GM21390 (cell line): Measurements from ENCODE around the gene EVX2.

Experiments
- ATAC-seq: cut with Tn5 transposase; IDR thresholded peaks from one replicate; pipeline ENCODE4 v1.9.1; 2021; ENCODE audit not compliant: unreplicated experiment

Gene EVX2

GRCh38 chr2:176122052-176122682, 38.4 kb upstream of the EVX2 start:
- no peak for ATAC-seq

DNA sequence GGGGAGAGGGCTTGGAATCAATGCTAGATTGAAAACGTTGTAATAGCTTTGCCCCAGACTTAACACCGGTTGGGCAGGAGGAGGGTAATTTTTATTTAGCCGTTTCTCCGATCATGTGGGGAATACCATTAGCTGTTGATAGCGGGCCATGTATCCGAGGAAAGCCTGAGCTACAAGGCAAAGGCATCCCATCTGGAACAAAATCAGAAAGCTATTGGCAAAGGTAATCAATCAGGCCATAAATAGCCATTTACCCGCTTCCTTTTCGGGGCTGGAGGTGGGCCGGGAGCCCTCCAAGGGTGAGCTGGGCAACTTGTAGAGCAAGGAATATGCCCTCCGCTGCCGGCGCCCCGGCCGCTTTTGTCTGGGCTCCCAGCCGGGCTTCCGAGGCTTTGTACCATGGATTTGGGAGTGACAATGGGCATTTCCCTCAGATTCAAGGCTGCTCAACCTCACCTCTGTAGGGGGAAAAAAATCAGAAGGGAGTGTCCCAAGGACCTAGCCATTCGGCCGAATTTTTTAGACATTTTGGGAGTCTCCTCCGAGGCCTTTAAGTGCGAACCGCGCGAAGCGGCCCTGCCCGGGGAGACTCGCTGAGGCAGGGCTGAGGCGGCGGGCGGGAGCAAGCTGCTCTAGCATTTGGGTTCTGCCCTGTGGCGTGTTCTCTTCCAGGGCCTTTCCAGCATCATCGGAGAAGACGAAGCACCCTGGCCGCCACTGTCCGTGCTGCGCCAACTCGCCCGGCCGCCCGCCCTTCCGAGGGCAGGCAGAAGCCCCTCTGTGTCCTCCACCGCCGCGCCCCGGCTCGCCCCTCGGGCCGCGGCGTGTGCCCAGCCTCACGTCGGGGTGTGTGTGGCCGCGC, 37.7 kb upstream of the EVX2 start:
- ATAC-seq: no peak

DNA sequence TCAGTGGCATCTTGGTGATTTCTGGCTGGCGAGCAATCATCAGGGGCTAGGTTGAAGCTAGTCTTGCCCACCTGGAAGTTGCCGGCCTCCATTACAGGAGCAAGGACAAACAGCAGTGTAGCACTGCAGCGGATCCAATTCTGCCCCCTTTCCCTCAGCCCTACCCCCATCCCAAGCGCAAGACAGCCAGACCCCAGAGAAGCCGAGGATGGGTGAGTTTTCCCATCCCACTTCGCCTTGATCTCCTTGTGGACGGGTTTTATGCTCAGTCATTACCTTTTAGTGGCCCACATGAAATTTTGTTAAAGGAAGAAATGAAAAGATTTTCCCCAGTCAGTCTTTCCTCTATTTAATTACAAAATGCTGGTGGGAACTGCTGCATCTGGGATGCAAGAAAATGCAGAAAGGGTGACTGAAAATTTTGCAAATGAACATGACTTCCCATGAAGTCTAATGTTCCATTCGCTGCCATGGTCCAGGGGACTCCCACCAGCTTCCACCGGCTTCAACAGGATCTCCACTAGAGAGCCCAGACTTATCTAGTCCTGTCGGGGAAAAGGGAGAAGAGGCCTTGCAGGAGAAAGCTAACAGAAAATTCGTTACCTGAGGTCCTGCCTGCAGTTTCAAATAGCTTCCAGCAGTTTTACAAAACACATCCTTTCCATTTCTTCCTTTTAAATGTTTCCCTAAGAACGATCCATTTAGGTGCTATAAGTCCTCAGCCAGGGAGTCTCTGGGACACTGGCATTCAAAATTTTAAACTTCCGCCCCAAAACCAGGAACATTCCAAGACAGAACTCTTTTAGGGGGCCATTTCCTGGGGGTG, 36.8 kb upstream of the EVX2 start:
- ATAC-seq: no peak

DNA sequence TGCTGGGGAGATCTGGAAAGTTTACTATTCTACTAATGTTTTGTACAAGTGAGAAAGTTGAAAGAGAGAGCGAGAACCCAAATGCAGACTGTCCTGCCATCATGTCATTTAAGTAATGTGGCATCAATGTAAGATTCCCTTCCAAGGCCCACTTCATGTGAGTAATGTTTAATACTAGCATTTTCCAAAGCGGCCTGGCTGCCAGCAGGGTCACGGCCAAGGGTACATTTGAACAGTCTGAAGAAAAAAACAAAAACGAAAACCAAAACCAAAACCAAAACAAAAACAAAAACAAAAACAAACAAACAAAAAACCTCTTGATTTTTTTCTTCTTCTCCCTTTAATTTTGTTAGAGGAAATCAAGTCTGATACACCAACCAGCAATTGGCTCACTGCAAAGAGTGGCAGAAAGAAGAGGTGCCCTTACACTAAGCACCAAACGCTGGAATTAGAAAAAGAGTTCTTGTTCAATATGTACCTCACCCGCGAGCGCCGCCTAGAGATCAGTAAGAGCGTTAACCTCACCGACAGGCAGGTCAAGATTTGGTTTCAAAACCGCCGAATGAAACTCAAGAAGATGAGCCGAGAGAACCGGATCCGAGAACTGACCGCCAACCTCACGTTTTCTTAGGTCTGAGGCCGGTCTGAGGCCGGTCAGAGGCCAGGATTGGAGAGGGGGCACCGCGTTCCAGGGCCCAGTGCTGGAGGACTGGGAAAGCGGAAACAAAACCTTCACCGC, 35.0 kb upstream of the EVX2 start:
- ATAC-seq: no peak

GRCh38 chr2:176117823-176118371, 34.1 kb upstream of the EVX2 start:
- ATAC-seq: no peak

- ATAC-seq: no peak
Measured at GRCh38 chr2:176117162-176117822, 33.5 kb upstream of the EVX2 start.

- no peak for ATAC-seq
Measured at GRCh38 chr2:176115883-176116813, 32.4 kb upstream of the EVX2 start, which contains the start of gene HOXD10. TSS of gene HOXD10 (plus strand) at chr2:176116778. CDS start at chr2:176116834, 56 bp downstream.

- no peak for ATAC-seq
Measured at GRCh38 chr2:176114930-176115625, 31.3 kb upstream of the EVX2 start.

DNA sequence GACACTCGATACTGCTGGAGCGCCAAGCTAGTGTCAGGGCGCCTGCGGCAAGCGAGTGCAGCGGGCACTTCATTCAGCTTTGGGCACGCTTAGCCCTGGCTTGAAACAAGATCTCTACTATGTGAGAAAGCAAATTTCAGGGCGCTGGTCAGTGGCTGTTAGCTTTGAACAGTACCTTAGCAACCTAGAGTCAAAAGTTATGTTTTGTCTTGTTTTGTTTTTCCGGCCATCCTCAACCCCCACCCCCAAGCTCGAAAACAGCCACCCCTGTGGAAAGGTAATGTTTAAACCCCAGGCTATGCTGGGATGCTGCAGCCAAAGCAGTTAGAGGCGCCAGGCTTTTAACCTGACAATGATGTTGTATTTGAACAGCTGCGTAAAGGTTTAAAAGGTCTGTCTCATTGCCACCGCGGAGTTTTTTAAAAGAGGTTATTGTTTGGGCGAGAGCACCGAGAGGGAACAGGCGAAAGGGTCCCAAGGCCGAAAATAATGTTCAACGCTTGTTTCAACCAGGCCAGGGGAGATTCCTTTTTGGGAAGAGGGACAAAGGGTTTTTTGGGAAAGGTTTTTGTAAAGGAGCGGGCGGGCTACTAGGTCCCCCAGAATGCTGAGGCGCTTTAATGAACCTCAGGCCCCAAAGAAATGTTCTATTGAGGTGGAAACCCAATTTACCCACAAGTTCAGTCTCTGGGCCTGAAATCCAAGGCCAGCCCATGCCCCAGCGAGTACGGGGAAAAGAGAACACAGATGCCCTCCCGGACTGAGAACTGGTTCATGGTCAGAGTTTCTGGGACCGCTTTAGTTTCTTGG, 30.6 kb upstream of the EVX2 start:
- no peak for ATAC-seq

- no peak for ATAC-seq
Measured at GRCh38 chr2:176112375-176113302, 28.9 kb upstream of the EVX2 start.

- ATAC-seq: no peak
Measured at GRCh38 chr2:176111846-176112374, 28.1 kb upstream of the EVX2 start.

GRCh38 chr2:176111309-176111663, 27.5 kb upstream of the EVX2 start:
- no peak for ATAC-seq

DNA sequence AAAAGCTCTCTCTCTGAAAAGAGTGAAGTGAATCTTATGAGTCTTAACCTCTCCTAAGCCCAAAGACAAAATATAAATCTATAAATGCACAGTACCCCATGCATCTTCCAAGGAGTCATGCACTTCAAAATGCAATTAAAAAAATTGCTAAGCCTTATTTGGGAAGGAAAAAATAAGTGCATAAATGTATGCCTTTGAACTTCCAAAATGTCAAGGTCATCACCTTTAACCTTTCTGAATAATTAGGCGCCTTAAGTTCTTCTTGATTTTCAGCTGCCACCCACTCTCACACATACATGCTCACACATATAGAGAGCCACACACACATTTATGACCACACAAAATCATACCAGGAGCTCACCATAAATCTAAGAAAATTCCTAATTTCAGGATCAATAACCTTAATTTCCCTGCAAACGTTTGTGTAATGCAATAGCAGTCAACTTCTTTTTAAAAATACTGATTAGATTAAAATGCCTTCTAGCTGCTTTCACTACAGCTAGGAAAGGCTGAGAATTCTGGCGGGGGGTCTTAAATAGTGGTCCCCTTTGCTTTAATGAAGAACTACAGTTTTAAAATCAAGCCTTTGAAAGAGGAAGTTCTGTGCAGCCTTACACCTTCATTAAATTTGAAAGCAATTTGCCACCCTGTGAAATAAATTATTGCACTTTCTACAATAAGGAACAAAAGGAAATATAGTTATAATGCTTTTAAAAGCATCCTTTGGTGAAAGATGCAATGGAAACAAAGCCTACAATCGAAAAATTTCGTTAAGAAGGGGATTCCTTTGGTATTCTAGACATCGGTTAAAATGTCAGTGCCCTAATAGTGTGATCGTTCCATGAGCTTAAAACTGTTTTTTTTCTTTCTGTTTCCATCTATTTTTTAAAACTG, 26.9 kb upstream of the EVX2 start:
- ATAC-seq: no peak

GRCh38 chr2:176109946-176110345, 26.2 kb upstream of the EVX2 start:
- no peak for ATAC-seq

DNA sequence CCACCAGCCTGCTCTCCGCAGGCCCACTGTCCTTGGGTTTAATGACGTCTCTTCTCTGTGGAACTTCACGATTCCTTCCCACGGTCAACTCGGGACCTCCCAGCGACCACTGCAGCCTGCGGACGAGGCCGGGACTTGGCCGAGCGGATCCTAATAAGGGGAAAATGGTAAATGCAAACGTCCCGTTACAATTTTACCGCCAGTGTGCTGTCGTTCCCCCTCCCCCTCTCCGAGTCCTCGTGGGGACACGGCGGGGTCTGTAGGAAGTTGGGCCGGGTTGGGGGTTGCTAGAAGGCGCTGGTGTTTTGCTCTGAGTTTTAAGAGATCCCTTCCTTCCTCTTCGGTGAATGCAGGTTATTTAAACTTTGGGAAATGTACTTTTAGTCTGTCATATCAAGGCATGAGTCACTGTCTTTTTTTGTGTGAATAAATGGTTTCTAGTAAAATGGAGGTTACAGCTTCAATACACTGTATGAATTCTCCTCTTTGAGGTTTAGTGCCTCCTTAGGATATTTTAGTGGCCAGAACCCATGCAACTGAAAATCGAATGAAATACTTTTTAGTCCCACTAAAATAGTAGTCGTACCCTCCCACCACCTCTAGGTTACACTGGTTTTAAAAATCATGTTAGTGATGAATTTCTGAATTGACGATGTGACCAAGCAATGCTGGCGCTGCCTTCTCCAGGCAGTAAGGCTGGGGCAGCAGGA, 25.6 kb upstream of the EVX2 start:
- no peak for ATAC-seq
